ENCODE results near the gene SLC22A7.

DNA sequence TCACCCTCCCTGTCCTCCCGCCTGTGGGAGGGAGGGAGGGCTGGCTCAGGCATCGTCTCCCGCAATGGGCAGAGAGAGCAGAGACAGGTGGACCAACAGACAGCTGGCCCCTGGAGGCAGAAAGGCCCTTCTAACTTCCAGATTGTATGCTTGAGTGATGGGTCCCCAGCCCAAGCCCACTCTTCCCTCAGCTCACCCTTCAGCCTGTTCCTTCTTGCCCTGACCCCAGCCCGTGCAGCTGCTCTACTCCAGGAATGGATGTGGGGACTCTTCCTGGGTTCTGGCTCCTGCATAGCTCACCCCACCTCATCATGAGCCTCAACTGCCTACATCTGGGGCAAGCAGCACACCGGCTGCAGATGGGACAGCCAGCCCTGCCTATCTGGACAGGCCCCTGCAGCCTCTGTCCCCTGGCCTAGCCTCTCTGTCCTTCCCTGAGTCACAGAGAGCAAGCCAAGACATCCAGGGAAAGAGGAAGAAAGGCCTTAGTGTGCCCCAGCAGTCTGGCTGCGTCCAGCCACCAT, 11.5 kb upstream of the SLC22A7 start:
- TF ChIP-seq CTCF (IDR thresholded peaks at IDR 0.05) (no peak), EZH2phosphoT487 (IDR thresholded peaks at IDR 0.05) (no peak), EZH2 (IDR thresholded peaks at IDR 0.05) (no peak)

Measured in neural progenitor cell (in vitro differentiated cells).